ENCODE data around the gene USP53.
"Not testable (repeated sequence)": the region's sequence is repeated elsewhere in the genome, so short reads cannot be mapped to it uniquely, and the experiment has no call there.

USP53 gene

DNA sequence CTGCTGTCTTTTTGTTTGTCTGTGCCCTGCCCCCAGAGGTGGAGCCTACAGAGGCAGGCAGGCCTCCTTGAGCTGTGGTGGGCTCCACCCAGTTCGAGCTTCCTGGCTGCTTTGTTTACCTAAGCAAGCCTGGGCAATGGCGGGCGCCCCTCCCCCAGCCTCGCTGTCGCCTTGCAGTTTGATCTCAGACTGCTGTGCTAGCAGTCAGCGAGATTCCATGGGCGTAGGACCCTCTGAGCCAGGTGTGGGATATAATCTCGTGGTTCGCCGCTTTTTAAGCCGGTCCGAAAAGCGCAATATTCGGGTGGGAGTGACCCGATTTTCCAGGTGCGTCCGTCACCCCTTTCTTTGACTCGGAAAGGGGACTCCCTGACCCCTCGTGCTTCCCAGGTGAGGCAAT, 67.0 kb downstream of the USP53 start:
- not testable (repeated sequence) for DNase-seq

GRCh38 chr4:119279945-119280344, 67.4 kb downstream of the USP53 start:
- DNase-seq = not testable (repeated sequence)

DNA sequence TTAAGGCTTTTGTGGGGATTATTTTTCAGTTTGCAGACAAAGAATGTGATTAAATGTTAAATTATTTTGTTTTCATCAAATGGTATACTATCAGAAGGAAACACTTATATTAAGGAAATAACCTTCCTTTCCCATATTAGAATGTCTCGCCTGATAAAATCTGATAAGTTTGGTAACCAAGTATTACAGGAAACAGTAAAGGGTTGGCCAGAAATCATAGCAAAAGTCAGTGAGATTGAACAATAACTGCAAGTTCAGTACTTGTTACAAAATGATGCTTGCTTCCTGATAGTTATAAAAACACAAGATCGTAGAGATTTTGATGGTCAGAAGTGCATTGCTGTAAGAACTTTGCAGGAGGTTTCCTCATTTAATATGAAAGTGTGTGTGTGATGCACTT, 68.9 kb downstream of the USP53 start:
- no peak for DNase-seq

DNA sequence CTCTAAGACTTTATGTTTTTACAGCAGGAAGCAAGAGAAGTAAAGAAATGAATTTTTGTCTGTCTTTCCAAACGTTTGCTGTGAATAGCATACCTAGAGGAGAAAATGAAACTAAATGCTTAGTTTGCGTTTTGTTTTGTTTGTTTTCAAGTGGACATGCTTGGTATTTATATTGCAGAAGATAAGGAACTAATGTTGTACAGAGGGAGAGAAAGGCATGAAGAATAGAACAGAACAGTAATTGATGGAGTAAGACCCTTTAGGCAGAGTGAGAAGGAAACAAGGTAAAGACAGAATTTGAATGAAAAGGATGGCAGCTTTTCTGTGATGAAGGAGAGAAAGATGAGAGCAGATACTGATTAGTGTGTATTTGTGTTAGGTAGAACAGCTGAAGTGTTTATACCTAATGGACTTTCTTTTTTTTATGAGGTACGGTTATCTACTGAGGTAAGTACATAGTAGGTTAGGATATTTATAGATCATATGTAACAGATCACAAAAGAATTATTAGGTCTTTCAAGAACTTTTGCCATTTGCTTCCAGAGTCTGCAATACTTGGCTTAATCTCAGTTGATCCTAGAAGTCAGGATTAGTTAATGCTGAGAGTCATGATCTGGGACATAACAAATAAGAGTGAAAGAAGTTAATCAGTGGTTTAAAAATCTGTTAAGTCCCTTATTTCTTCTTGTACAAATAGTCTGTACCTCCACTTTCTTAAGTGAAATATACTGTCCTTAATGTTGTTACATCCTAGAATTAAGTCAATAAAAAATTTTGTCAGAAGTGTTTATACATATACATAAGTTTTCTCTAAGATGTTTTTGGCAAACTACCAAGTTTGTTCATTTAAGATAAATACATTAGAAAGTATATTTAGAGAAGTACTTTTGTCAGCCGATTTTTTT, 72.6 kb downstream of the USP53 start:
- no peak for DNase-seq

- no peak for DNase-seq
Measured at GRCh38 chr4:119286377-119287002, 74.0 kb downstream of the USP53 start.

GRCh38 chr4:119289313-119289712, 76.8 kb downstream of the USP53 start:
- DNase-seq = no peak

DNA sequence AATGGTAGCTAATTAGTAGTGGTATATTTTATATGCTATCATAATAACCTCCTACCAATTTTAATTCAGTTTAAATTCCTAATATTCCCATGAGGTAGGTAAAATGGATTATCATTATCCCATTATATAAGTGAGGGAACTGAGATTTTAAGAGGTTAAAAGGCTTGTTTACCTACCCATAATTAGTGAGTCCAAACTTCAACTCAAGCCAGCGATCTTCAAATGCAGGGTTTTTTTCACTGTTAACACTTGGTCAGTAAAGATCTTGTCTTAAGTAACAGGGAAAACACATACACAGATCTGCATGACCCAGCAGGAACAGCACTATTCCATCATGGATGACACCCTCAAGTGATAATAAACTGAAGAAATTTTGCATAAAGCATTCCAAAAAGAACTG, 78.1 kb downstream of the USP53 start:
- no peak for DNase-seq

DNA sequence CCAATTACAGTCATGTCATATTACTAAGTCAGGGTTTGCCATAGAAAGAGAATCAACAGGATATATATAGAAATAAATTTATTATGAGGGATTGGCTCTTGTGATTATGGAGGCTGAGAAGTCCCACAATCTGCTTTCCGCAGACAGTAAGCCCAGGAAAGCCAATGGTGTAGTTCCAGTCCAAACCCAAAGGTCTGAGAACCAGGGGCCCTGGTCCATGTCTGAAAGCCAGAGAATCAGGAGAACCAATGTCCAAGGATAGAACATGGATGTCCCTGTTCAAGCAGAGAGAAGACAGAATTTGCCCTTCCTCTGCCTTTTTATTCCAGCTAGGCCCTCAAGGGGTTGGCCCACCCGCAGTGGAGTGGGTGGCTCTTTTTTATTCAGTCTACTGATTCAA, 83.8 kb downstream of the USP53 start:
- DNase-seq = no peak

DNA sequence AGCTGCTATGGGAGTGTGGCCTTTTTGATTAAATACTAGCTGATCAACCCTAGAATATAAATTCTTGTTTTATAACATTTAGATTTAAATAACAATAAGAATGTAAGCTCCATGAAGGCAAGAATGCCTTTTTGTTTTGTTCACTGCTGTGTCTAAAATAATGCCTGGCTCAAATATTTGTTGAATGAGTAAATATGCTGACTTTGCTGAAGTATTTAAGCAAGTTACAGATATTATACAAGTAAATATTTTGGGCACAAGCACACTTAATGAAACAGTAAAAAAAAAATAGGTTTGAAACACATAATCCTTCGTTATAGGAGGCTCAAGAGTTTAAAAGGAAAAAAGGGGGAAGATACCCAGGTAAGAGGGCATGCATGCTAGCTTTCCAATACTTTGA, 85.3 kb downstream of the USP53 start:
- no peak for DNase-seq

GRCh38 chr4:119299260-119299671, 86.8 kb downstream of the USP53 start:
- no peak for DNase-seq

DNA sequence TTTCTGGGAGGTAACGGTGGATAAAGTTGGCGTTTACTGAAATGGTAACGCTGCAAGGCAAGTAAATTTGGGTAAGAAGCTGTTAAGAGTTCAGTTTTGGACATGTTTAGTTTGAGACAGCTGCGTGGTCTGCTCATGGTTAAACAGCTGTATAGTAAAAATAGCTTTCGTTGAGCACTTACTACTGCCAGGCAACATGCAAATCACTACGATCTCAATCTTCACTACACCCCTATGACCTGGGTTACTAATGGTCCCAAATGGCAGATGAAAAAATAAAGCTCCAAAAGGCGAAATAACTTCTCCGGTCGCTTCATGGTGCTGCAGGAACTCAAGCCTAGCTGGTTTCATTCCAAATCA, 87.2 kb downstream of the USP53 start:
- no peak for DNase-seq

- DNase-seq = no peak
Measured at GRCh38 chr4:119300101-119300978, 87.8 kb downstream of the USP53 start.

- DNase-seq = no peak
Measured at GRCh38 chr4:119302073-119302832, 89.7 kb downstream of the USP53 start.

- no peak for DNase-seq
Measured at GRCh38 chr4:119303587-119304305, 91.2 kb downstream of the USP53 start.

GRCh38 chr4:119304431-119304830, 91.9 kb downstream of the USP53 start:
- DNase-seq = no peak

- no peak for DNase-seq
Measured at GRCh38 chr4:119307606-119308005, 95.1 kb downstream of the USP53 start.

DNA sequence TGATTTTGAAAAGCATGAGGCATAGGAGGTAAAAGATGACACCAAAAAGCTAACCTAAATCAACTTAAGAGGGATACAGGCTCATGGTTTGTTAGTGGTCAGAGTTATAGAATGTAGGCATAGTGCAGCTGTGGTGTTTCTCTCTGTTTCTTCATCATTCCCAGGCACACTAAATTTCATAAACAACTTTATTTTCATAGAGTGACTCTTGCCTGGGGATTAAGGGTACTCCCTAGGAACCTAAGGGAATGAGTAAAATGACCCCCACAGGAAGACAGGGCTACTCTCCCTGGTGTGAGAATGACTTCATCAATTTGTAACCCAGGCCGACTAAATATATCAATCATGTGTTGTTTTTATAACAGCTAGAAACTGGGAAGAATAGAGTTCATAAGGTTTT, 98.3 kb downstream of the USP53 start:
- DNase-seq = no peak

DNA sequence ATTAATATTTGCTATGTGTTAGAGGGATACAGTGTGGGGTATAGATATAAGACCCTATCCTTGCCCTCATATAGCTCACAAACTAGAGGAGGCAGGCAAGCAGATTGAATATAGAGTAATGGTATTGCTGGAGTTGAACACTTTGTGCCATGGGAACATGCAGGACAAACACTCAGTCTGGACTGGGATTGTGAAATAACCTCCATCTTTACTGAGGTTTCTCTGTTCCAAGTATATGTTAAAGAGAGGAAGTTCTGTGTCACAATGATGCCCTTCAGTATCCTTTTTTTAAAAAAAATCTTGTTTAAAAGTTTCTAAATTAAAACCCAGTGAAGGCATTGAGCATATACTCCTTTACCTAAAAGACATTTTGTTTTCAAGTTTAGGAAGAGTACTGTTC, 100.7 kb downstream of the USP53 start:
- DNase-seq = no peak

- DNase-seq = peak; percentile 7 to 58
Measured at GRCh38 chr4:119314356-119314755, 101.8 kb downstream of the USP53 start.

GRCh38 chr4:119315036-119315435, 102.5 kb downstream of the USP53 start:
- no peak for DNase-seq

DNA sequence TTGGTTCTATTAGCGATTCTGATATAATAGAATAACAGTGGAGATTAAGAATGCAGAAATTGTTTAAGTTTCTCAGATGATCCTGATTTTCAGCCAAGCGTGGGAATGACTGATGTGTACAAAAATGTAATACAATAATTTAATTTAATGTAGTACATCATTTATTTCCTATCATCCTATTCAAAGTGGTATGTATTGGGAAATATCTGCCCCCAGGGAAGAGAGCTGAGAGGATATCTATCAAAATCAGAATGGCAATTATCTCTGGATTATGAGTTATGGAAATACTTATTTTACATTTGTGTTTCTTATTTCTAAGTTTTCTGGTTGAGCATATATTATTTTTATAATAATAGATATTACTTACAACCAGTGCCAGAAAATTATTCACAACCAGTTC, 105.5 kb downstream of the USP53 start:
- DNase-seq = no peak
